GM10266 (cell line): ENCODE results near the gene IRGM.
A peak's percentile ranks its signal among the peaks of the same experiment; 100 is the strongest.
"Not testable (repeated sequence)": the region's sequence is repeated elsewhere in the genome, so short reads cannot be mapped to it uniquely, and the experiment has no call there.

Experiments
- DNase-seq: peaks from one replicate; pipeline ENCODE4 v3.0.0; 2012; ENCODE audit errors: extremely low spot score
- TF ChIP-seq, protein P1 (sequence below): IDR thresholded peaks from 2 replicates; pipeline ENCODE4 v1.5.1; 2012; ENCODE audit warnings: mild to moderate bottlenecking, low read depth; ENCODE audit not compliant: control insufficient read depth, insufficient read depth; ENCODE audit errors: missing control alignments

IRGM gene

DNA sequence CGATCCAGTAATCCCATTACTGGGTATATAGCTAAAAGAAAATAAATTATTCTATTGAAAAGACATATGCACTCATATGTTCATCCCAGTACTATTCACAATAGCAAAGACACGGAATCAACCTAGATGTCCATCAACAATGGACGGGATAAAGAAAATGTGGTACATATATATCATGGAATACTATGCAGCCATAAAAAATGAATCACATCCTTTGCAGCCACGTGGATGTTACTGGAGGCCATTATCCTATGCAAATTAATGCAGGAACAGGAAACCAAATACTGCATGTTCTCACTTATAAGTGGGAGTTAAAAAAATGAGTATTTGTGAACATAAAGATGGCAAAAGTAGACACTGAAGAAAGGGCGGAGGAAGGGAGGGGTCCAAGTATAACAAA lies 16.6 kb upstream of the IRGM start:
- DNase-seq = no peak
- TF ChIP-seq, protein P1, sequence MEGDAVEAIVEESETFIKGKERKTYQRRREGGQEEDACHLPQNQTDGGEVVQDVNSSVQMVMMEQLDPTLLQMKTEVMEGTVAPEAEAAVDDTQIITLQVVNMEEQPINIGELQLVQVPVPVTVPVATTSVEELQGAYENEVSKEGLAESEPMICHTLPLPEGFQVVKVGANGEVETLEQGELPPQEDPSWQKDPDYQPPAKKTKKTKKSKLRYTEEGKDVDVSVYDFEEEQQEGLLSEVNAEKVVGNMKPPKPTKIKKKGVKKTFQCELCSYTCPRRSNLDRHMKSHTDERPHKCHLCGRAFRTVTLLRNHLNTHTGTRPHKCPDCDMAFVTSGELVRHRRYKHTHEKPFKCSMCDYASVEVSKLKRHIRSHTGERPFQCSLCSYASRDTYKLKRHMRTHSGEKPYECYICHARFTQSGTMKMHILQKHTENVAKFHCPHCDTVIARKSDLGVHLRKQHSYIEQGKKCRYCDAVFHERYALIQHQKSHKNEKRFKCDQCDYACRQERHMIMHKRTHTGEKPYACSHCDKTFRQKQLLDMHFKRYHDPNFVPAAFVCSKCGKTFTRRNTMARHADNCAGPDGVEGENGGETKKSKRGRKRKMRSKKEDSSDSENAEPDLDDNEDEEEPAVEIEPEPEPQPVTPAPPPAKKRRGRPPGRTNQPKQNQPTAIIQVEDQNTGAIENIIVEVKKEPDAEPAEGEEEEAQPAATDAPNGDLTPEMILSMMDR = no peak

DNA sequence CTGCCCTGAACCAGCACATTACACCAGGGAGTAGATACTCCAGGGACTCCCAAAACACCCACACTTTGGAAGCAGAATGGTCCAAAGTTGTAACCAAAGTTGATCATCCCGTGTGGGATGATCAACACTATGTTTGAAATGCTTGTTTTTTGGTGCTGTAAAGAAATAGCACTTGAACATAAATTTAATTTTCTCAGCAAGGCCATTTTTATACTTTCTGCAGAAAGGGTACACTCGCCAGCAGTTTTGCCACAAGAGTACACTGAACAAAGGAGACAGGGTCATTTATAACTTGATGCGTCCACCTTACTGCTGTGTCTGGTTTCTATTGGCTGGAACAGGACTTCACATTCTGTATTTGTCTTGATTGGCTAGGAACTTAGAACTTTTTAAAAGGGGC lies 14.5 kb upstream of the IRGM start:
- not testable (repeated sequence) for DNase-seq

DNA sequence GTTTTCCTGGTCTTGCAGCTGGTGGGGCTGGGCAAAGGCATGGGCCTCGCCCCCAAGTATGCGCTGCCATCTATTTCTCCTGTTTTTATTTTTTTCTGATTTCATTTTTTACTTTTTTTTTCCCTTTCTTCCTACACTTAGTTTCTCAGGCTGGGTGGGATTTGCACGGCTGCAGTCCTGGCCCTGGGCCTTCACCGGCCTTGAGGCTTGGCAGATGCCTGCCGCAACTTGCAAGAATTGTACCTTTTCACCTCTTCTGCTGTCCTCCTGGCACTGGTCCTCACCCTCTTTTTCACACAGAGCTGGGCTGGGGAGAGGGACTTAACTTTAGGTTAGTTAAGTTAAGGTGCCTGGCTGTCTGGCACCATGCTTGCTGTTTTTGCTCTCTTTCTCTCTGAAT lies 10.3 kb upstream of the IRGM start:
- TF ChIP-seq, protein P1 = no peak

DNA sequence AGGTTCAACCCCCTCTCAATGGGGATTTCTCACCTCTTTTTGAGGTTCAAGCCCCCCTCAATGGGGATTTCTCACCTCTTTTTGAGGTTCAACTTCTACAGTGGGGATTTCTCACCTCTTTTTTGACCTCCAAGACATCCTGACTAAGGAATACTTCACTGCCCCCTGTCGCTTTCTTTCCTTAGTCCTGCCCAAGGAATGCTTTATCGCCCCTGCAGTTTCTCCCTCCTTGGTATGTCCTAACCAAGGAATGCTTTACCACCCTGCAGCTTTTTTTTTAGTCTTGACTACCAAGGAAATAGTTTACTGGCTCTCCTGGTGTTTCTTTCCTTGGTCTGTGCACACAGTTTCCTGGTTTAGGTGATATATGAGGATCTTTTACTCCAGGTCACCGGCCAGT lies 9.6 kb upstream of the IRGM start:
- TF ChIP-seq, protein P1 = no peak
- DNase-seq = no peak

More for the DNA sequence above, 10.3 kb upstream of the IRGM start:
- no peak for DNase-seq

DNA sequence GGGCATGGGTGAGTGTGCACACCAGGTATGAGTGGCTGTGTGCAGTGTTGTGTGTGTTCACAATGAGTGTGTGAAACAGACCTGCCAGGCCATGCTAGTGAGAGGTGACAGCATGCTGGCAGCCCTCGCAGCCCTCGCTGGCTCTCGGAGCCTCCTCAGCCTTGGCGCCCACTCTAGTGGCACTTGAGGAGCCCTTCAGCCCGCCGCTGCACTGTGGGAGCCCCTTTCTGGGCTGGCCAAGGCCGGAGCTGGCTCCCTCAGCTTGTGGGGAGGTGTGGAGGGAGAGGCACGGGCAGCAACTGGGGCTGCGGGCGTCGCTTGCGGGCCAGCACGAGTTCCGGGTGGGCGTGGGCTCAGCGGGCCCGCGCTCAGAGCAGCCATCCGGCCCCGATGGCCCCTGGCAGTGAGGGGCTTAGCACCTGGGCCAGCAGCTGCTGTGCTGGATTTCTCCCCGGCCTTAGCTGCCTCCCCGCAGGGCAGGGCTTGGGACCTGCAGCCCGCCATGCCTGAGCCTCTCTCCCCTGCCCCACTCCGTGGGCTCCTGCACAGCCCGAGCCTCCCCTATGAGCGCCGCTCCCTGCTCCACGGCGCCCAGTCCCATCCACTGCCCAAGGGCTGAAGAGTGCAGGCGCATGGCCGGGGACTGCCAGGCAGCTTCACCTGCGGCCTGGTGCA lies 999 bp upstream of the IRGM start:
- not testable (repeated sequence) for DNase-seq

DNA sequence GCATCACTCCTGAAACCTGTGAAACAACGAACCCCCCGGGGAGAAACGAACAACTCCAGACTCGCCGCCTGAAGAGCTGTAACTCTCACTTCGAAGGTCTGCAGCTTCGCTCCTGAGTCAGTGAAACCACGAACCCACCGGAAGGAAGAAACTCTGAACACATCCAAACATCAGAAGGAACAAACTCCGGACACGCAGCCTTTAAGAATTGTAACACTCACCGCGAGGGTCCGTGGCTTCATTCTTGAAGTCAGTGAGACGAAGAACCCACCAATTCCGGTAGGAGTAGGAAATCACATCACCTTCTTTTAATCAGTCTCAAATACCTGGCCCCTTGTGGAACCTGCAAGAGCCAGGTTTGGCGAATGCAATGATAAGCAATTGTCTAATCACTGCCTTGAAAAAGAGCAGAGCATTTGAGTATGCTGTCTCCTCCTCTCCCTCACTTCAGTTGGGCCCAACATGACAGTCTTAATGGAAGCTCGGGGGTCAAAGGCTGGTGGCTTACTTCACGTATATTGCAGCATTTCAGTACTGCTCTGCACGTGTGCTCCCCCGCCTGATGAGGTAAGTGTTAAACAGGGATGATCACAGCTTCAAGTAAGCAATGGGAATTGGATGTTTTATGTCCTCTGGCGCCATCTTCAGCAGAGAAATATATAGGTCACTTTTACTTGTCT lies 473 bp downstream of the IRGM start:
- DNase-seq = peak; percentile 84
- TF ChIP-seq, protein P1 = peak; percentile 78

DNA sequence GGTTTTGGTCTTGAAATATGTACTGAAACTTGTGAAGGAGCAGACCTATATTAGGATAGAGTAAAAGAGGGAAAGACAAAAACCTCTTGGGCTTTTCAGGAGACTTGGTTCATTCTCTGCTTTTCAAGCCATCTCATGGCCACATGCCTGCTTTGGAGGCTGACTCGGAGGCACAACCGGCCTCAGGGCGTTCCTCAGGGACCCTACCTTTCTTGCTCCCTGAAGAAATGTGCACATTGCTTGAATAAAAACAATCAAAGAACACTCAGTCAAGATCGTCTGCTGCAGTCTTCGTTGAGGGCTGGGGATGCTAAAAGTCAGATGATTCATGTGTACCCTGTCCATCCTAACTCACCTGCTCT lies 994 bp downstream of the IRGM start:
- TF ChIP-seq, protein P1 = no peak
- DNase-seq = no peak

DNA sequence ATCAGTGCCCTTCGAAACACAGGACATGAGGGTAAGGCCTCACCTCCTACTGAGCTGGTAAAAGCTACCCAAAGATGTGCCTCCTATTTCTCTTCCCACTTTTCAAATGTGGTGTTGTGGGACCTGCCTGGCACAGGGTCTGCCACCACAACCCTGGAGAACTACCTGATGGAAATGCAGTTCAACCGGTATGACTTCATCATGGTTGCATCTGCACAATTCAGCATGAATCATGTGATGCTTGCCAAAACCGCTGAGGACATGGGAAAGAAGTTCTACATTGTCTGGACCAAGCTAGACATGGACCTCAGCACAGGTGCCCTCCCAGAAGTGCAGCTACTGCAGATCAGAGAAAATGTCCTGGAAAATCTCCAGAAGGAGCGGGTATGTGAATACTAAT lies 1.9 kb downstream of the IRGM start:
- TF ChIP-seq, protein P1 = no peak

More for the DNA sequence above, 1.9 kb downstream of the IRGM start:
- no peak for DNase-seq
